HL-60 (cell line): ENCODE results near the gene PCAT7.

ENCODE experiments used
- DNase-seq, 2 experiments: peaks; one replicate each; pipeline ENCODE4 v3.0.0-alpha.2; 2010 to 2020; ENCODE audit warnings: low read depth in 1 of 2, low spot score in 1 of 2
- H3K27ac ChIP-seq: fragments of 250-450 bp; sonication (Bioruptor Pico); replicated peaks from 2 replicates; pipeline ENCODE4 v1.5.1; 2020; ENCODE audit warnings: mild to moderate bottlenecking, moderate library complexity
- H3K27me3 ChIP-seq: fragments of 250-450 bp; sonication (Bioruptor Pico); 2 replicates; pipeline ENCODE4 v1.5.1; 2021; ENCODE audit warnings: mild to moderate bottlenecking, moderate library complexity; ENCODE audit not compliant: insufficient read depth, poor library complexity, severe bottlenecking
- H3K4me3 ChIP-seq: replicated peaks from 2 replicates; pipeline ENCODE4 v1.5.1; 2011; ENCODE audit warnings: mild to moderate bottlenecking, control low read depth, low read length; ENCODE audit not compliant: insufficient read depth
- GABPA ChIP-seq: IDR thresholded peaks from 2 replicates; pipeline ENCODE4 v1.6.1; 2012; ENCODE audit warnings: low read depth
- POLR2AphosphoS5 ChIP-seq: IDR thresholded peaks from 2 replicates; pipeline ENCODE4 v1.6.1; 2012; ENCODE audit warnings: low read depth
- SPI1 ChIP-seq: IDR thresholded peaks from 2 replicates; pipeline ENCODE4 v1.6.1; 2012; ENCODE audit warnings: low read depth, mild to moderate bottlenecking, borderline replicate concordance
- TF ChIP-seq, protein P1 (sequence below): IDR thresholded peaks from 2 replicates; pipeline ENCODE4 v1.6.1; 2012; ENCODE audit warnings: low read depth; ENCODE audit not compliant: insufficient replicate concordance
- TF ChIP-seq, protein P2 (sequence below): IDR thresholded peaks from one replicate; pipeline ENCODE4 v1.5.1; 2011; ENCODE audit warnings: low read length, control low read depth, inconsistent platforms; ENCODE audit not compliant: insufficient read depth

Gene PCAT7

DNA sequence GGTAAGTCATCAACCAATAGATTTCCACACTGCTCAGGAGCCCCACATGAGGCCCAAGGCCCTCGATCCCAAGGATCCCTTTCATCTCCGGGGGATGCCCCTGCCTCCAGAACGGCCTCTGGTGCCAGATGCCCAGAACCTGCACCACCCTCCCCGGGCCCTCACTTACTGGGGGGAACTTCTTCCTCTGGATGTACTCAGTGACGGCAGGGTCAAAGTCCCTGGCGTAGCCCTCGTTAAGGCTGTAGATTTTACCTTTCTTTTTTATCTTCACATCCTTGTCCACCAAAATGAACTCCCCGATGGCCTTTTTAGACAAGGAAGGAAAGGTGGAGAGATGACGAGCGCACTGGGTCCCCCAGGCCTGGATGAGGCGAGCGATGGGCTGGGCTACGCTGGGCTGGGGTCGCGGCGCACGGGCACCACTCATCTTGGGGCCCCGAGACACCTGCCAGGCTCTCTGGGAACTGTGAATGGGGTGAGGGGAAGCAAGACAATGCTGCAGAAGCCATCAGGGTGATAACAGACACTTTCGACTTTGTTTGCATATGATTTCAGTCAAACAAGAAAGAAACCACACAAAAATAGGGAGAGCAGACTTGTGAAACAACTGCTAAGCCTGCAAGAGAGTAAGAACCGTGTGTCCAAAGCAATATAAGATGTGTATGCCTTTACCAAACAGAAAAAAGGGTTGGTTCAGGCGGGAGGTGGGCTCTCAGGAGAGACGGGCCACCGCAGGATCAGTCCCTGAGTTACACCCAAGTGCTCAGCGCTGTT, 52.0 kb downstream of the PCAT7 start:
- no peak for TF ChIP-seq GABPA
- TF ChIP-seq, protein P1, sequence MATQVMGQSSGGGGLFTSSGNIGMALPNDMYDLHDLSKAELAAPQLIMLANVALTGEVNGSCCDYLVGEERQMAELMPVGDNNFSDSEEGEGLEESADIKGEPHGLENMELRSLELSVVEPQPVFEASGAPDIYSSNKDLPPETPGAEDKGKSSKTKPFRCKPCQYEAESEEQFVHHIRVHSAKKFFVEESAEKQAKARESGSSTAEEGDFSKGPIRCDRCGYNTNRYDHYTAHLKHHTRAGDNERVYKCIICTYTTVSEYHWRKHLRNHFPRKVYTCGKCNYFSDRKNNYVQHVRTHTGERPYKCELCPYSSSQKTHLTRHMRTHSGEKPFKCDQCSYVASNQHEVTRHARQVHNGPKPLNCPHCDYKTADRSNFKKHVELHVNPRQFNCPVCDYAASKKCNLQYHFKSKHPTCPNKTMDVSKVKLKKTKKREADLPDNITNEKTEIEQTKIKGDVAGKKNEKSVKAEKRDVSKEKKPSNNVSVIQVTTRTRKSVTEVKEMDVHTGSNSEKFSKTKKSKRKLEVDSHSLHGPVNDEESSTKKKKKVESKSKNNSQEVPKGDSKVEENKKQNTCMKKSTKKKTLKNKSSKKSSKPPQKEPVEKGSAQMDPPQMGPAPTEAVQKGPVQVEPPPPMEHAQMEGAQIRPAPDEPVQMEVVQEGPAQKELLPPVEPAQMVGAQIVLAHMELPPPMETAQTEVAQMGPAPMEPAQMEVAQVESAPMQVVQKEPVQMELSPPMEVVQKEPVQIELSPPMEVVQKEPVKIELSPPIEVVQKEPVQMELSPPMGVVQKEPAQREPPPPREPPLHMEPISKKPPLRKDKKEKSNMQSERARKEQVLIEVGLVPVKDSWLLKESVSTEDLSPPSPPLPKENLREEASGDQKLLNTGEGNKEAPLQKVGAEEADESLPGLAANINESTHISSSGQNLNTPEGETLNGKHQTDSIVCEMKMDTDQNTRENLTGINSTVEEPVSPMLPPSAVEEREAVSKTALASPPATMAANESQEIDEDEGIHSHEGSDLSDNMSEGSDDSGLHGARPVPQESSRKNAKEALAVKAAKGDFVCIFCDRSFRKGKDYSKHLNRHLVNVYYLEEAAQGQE = no peak
- TF ChIP-seq, protein P2, sequence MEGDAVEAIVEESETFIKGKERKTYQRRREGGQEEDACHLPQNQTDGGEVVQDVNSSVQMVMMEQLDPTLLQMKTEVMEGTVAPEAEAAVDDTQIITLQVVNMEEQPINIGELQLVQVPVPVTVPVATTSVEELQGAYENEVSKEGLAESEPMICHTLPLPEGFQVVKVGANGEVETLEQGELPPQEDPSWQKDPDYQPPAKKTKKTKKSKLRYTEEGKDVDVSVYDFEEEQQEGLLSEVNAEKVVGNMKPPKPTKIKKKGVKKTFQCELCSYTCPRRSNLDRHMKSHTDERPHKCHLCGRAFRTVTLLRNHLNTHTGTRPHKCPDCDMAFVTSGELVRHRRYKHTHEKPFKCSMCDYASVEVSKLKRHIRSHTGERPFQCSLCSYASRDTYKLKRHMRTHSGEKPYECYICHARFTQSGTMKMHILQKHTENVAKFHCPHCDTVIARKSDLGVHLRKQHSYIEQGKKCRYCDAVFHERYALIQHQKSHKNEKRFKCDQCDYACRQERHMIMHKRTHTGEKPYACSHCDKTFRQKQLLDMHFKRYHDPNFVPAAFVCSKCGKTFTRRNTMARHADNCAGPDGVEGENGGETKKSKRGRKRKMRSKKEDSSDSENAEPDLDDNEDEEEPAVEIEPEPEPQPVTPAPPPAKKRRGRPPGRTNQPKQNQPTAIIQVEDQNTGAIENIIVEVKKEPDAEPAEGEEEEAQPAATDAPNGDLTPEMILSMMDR = no peak
- Histone ChIP-seq H3K4me3 (no peak overlapping the region), H3K27ac (no peak overlapping the region), H3K27me3 (no peaks in the 10 kb centered on the region)
- DNase-seq = no peak

- TF ChIP-seq POLR2AphosphoS5 (no peak), GABPA (no peak), SPI1 (no peak)
- TF ChIP-seq, protein P2 = no peak
- TF ChIP-seq, protein P1 = no peak
- Histone ChIP-seq H3K27me3 (no peaks in the 10 kb centered on the region), H3K4me3 (no peak overlapping the region), H3K27ac (no peak overlapping the region)
- DNase-seq = no peak
Measured at GRCh38 chr9:94607423-94607691, 52.5 kb downstream of the PCAT7 start.

GRCh38 chr9:94610181-94610606, 55.3 kb downstream of the PCAT7 start:
- no peak for DNase-seq
- TF ChIP-seq POLR2AphosphoS5 (no peak), SPI1 (no peak), GABPA (no peak)
- TF ChIP-seq, protein P2 = no peak
- TF ChIP-seq, protein P1 = no peak
- H3K27me3 ChIP-seq = no peaks in the 10 kb centered on the region
- H3K4me3 ChIP-seq = no peak overlapping the region
- H3K27ac ChIP-seq = no peak overlapping the region
